Psoas muscle (tissue), 8 donors: Measurements from ENCODE around the gene SIT1. TPM values are rescaled to one million over a fixed set of nuclear protein-coding genes. Genes with fewer than 3 reads are reported as not detected.

Experiments used
- ATAC-seq, 4 donors: fragments of 200-7000 bp; cut with Tn5 transposase; one replicate each; pipeline ENCODE4 v1.9.1; 2020; ENCODE audit warnings: moderate library complexity in 3 of 4, mild to moderate bottlenecking in 2 of 4
- DNase-seq, 2 donors: peaks; one replicate each; pipeline ENCODE4 v3.0.0-alpha.2; 2020
- H3K27ac ChIP-seq: fragments of 200-600 bp; one replicate; pipeline ENCODE4 v1.8.0; 2022
- H3K27me3 ChIP-seq, 3 donors: fragments of 200-600 bp in 1 of 3; one replicate each; pipeline versions ENCODE4 v1.6.1 to v1.8.0; 2013 to 2022; ENCODE audit warnings: low read length in 2 of 3, mild to moderate bottlenecking in 2 of 3, moderate library complexity in 1 of 3; ENCODE audit not compliant: insufficient read depth in 3 of 3
- H3K36me3 ChIP-seq, 2 donors: fragments of 200-600 bp in 1 of 2; one replicate each; pipeline versions ENCODE4 v1.6.1 to v1.8.0; 2013 to 2022; ENCODE audit warnings: low read depth in 1 of 2, mild to moderate bottlenecking in 1 of 2, moderate library complexity in 1 of 2; ENCODE audit not compliant: insufficient read depth in 1 of 2
- H3K4me1 ChIP-seq: fragments of 200-600 bp; one replicate; pipeline ENCODE4 v1.8.0; 2022
- H3K4me3 ChIP-seq: fragments of 200-600 bp; one replicate; pipeline ENCODE4 v1.8.0; 2022; ENCODE audit warnings: mild to moderate bottlenecking
- H3K9me3 ChIP-seq: fragments of 200-600 bp; one replicate; pipeline ENCODE4 v1.8.0; 2022
- WGBS, 3 donors: extraction: QIAGEN DNeasy Blood & Tissue Kit; methylation state at CpG; one replicate each; pipeline versions ENCODE4 v1.1.6 to v1.1.7; 2013; 5-methylcytosine and 5-hydroxymethylcytosine counted together
- intact Hi-C, 2 donors: fragments of 100-400 bp; cut with DNase I; formaldehyde crosslinking; loops; one replicate each; pipeline versions ENCODE4 v1.11.0 to v1.14.2; 2022
- polyA plus RNA-seq, 3 donors: library from polyadenylated mRNA; stranded (reverse); fragments of 200-250 nt; gene quantifications; one replicate each; pipeline ENCODE4 v1.2.3, GENCODE V29; 2013
- total RNA-seq, 4 donors: library from RNA; stranded (reverse); fragmentation: NEBNext Ultra II Directional in 2 of 4; extraction: Animal tissue kit (Norgen Biotek cat#: 25700) in 2 of 4; gene quantifications; one replicate each; pipeline versions ENCODE4 v1.2.1 to v1.2.4, GENCODE V29; 2021 to 2023
- TF ChIP-seq, protein P1 (sequence below): fragments of 200-600 bp; IDR thresholded peaks from one replicate; pipeline ENCODE4 v1.8.0; 2022; ENCODE audit warnings: antibody characterized with exemption
- donor health status: healthy with polysubstance abuse.
- donor health status: DM: no; HTN: no; CAD: no; lungs with moderate emphysema.
- donor health status: Bipolar disorder and iron deficiency.
- donor health status: healthy.
- donor health status: DM: yes; HTN: yes; CAD: no.
- donor health status: DM: no; HTN: no; CAD: no.
- donor health status: DM: no; HTN: no; CAD: no.
- donor health status: DM: yes; HTN: yes; CAD: no.

The SIT1 gene
- total and polyA plus RNA-seq, 7 donors: 0.08 to 0.34 (median 0.24) TPM; not detected in 1

DNA sequence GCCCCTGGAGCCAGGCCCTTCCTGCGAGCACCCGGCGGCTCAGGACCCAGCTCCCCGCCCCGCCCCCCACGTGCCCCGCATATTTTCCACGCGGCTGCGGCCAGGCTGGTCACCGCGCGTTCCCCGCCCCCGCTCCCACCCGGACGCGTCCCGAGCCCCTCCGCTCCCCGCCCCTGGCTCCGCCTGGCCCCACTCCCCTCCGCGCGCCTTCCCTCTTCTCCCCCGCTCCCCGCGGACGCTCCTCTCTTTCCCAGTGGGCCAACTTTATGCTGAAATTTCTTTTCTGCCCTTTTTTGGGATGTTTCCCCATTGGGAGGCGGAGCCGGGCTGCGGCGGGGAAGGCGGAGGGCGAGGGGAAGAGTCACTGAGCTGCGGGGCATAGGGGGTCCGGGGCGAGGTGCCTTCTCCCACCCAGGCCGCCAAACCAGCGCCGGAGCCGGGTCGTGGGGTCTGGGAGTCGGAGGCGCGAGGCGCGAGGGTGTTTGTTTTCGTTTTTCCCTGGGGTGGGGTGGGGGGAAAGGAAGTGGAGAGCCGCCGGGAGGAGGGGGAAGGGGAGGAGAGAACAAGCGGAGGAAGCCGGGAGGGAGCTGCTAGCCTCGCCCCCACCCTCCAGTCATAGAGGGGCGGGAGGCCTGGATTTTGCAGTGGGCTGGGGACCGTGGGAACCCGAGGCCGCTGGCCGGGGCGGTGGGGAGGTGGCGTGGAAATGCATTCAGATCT lies 40.0 kb upstream of the SIT1 start:
- Histone ChIP-seq H3K27ac (peak overlapping the region; percentile 100), H3K27me3 (no peaks in the 10 kb centered on the region), H3K4me1 (peaks cover 19% of the 10 kb centered on the region), H3K36me3 (peaks cover 0 to 21% of the 10 kb centered on the region in 2 donors), H3K9me3 (no peaks in the 10 kb centered on the region), H3K4me3 (peak overlapping the region; percentile 100)
- 1% methylated on average over 37 to 61 of the region's 61 CpGs for WGBS, 3 donors
- ATAC-seq (peak; percentile 34 to 60 (median 44)), DNase-seq (peak; percentile 86 to 90)
- TF ChIP-seq, protein P1, sequence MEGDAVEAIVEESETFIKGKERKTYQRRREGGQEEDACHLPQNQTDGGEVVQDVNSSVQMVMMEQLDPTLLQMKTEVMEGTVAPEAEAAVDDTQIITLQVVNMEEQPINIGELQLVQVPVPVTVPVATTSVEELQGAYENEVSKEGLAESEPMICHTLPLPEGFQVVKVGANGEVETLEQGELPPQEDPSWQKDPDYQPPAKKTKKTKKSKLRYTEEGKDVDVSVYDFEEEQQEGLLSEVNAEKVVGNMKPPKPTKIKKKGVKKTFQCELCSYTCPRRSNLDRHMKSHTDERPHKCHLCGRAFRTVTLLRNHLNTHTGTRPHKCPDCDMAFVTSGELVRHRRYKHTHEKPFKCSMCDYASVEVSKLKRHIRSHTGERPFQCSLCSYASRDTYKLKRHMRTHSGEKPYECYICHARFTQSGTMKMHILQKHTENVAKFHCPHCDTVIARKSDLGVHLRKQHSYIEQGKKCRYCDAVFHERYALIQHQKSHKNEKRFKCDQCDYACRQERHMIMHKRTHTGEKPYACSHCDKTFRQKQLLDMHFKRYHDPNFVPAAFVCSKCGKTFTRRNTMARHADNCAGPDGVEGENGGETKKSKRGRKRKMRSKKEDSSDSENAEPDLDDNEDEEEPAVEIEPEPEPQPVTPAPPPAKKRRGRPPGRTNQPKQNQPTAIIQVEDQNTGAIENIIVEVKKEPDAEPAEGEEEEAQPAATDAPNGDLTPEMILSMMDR: no peak
- intact Hi-C loops: loop anchor here (2.0 to 10.0 kb wide), 3 partner anchors 38 to 206 kb away; partner anchors contain the start of gene TESK1 (in 1 of the 2)

DNA sequence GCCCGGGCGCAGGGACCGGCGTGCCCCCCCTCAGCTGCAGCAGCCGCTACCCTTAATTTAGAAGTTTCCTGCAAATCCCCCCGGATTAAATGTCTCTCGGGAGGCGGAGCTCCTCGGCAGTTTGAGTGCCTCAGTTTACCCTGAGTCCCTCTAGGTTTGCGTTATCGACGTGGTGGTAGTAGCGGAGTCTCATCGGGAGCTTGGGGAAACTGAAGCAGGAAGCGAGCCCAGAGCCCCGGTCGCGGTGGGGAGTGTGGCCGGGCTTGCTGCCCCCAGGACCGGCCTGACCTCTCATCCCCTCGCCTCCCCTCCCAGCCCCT lies 39.5 kb upstream of the SIT1 start:
- TF ChIP-seq, protein P1: no peak
- Histone ChIP-seq H3K4me3 (peak overlapping the region; percentile 100), H3K27ac (peak overlapping the region; percentile 100), H3K27me3 (no peaks in the 10 kb centered on the region), H3K4me1 (peaks cover 22% of the 10 kb centered on the region), H3K9me3 (no peaks in the 10 kb centered on the region), H3K36me3 (peaks cover 0 to 23% of the 10 kb centered on the region in 2 donors)
- WGBS, 3 donors: 0 to 1% (median 1%) methylated on average over 19 to 21 of the region's 21 CpGs
- intact Hi-C loops: loop anchor here (2.0 to 10.0 kb wide), 3 partner anchors 39 to 205 kb away; partner anchors contain the start of gene TESK1 (in 1 of the 2)
- DNase-seq: no peak
- ATAC-seq: no peak

DNA sequence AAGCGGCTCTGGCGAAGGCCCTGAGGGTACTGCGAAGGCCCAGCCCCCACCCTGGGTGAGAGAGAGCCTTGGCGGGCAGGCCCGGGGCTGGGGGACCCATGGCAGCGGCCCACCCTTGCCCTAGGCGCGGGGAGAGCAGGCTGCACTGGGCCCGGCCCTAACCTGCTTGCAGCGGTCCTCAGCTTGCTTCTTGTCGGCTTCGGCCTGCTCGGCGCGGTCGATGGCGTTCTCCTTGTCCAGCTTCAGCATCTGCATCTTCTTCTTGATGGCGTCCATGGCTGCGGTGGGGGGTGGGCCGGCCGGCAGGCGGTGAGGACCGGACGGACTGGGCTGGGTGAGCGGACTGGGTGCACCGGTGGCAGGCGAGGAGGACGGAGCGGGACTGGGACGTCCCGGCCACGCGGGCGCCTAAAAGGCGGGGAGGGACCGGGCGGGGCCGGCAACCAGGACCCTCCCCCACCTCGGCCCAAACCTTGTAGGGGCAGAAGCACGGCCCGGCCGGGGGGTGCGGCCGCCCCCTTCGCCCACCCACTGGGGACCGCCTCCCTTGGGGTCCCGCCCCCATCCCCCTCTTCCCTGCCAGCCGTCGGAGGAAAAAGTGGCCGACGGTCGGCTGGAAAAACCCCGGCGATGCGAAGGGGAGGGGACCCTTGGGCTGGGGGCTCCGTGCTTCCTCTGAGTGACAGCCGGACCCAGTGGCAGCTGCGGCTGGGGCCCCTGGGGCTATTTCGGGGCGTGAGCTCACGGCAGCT lies 39.0 kb upstream of the SIT1 start, which contains the start of gene TPM2:
TPM2 (minus strand) TSS at position 384 of the 752 bp plus-strand sequence; CDS start at position 276, 108 bp downstream.
- Histone ChIP-seq H3K9me3 (no peaks in the 10 kb centered on the region), H3K36me3 (peaks cover 0 to 28% of the 10 kb centered on the region in 2 donors), H3K27ac (peak within 1 kb of the TSS; percentile 100), H3K4me1 (peaks cover 24% of the 10 kb centered on the region), H3K27me3 (no peaks in the 10 kb centered on the region), H3K4me3 (peak within 1 kb of the TSS; percentile 100)
- intact Hi-C loops: loop anchor here (2.0 to 10.0 kb wide), 3 partner anchors 39 to 205 kb away; partner anchors contain the start of gene TESK1 (in 1 of the 2)
- ATAC-seq (peak; percentile 64 to 73 (median 69)), DNase-seq (peak; percentile 71 to 90)
- 6 to 9% (median 7%) methylated on average over 39 to 61 of the region's 61 CpGs for WGBS, 3 donors
- TF ChIP-seq, protein P1: no peak

DNA sequence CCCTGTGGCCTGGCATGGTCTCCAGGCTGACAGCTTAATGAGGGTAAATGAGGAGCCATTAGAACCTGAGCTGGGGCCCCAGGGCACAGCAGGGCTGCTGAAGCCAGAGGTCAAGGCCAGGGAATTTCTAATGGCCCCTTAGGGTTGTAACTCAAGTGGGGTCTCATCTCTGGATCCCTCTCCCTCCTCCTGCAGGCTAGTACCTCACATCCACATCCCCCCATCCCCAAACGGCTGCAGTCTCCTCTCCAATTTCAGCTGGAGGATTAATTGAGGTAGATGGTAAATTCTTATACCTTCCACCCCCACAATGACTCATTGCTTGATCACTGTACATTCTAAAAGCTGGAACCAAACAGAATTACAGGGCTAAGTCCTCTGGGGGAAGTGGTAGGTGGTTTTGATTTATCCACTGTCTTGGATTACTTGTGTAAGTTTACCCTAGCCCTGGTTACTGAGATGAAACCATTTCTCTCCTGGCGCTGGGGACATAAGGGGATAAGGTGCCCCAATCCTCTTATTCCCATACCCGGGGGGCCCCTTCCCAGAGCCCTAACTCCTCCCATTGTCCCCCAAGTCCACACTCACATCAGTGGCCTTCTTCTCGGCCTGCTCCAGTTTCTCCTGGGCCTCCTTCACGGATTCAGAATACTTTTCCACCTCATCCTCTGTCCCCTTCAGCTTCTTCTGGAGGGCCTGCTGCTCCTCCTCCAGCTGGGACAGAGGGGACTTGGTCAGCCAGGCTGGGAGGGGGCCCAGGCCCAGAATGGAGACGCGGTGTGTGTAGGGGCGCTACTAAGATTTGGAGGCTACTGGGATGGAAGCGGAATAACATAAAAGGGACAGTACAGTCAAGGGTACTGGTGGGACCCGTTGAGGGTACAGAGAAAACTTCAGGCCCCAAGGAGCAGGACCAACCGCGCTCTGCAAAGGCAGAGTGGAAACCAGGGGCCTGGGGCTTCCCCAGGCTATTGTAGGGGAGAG lies 38.1 kb upstream of the SIT1 start:
- TF ChIP-seq, protein P1: no peak
- Histone ChIP-seq H3K9me3 (no peaks in the 10 kb centered on the region), H3K27ac (peak overlapping the region; percentile 100), H3K27me3 (no peaks in the 10 kb centered on the region), H3K36me3 (peaks cover 0 to 37% of the 10 kb centered on the region in 2 donors), H3K4me3 (peak overlapping the region; percentile 100), H3K4me1 (peaks cover 29% of the 10 kb centered on the region)
- intact Hi-C loops: no loop called here
- 19 to 31% (median 22%) methylated on average over 12 of the region's 12 CpGs for WGBS, 3 donors
- ATAC-seq (peak; percentile 15 to 48 (median 26)), DNase-seq (peak in 1 of 2 donors; percentile 66)
